GM12878 (cell line): ENCODE results near the gene CIB4. TPM values are rescaled to one million over a fixed set of nuclear protein-coding genes. Genes with fewer than 3 reads are reported as not detected.

Experiments
- ATAC-seq: fragments of 200-7000 bp; cut with Tn5 transposase; 3 replicates; pipeline ENCODE4 v1.9.1; 2020; ENCODE audit warnings: mild to moderate bottlenecking, moderate library complexity
- BruUV-seq: library from RNA; stranded (reverse); fragments of 400-500 nt; replicated peaks from 2 replicates; lab custom pipeline; 2021; lab: Mats Ljungman, UMichigan
- CTCF ChIA-PET: fragments of 300-600 bp; sonication (Branson Sonifier 250); formaldehyde crosslinking; extraction: SDS; loops from one replicate; lab custom pipeline; 2021; ENCODE audit warnings: inconsistent platforms; lab: Yijun Ruan, JAX
- POLR2A ChIA-PET: fragments of 350-600 bp; formaldehyde crosslinking; extraction: SDS; loops from one replicate; lab custom pipeline; 2021; ENCODE audit warnings: inconsistent platforms; lab: Charles Lee
- RAD21 ChIA-PET: fragments of 300-600 bp; sonication (Branson Sonifier 250); formaldehyde crosslinking; loops from one replicate; lab custom pipeline; 2023; ENCODE audit warnings: antibody characterized with exemption; ENCODE audit not compliant: unreplicated experiment; lab: Charles Lee
- SMC1A ChIA-PET: fragments of 300-600 bp; sonication (Branson Sonifier 250); formaldehyde crosslinking; loops from one replicate; lab custom pipeline; 2023; ENCODE audit not compliant: unreplicated experiment, uncharacterized antibody; lab: Charles Lee
- DNase-seq: peaks from one replicate; pipeline ENCODE4 v3.0.0-alpha.2; 2011; ENCODE audit warnings: low read depth, low spot score
- FAIRE-seq: peaks from 3 replicates; lab custom pipeline; 2011; peaks lifted over from hg19 to GRCh38; lab: Jason Lieb, UNC
- H2AFZ ChIP-seq: 2 replicates; pipeline ENCODE4 v1.6.0; 2011; ENCODE audit warnings: low read depth, low read length, control low read depth; ENCODE audit not compliant: control insufficient read depth
- H3K27ac ChIP-seq: 2 replicates; pipeline ENCODE4 v1.5.1; 2011; ENCODE audit warnings: control low read depth; ENCODE audit not compliant: control insufficient read depth, insufficient read depth
- H3K27me3 ChIP-seq, 2 experiments: replicated peaks in 1 of 2; 2 replicates each; pipeline versions ENCODE4 v1.6.0 to v1.6.1; 2011; ENCODE audit warnings: low read length in 1 of 2; ENCODE audit not compliant: control insufficient read depth in 2 of 2, insufficient read depth in 2 of 2
- H3K36me3 ChIP-seq, 2 experiments: 2 replicates each; pipeline ENCODE4 v1.5.1; 2011; ENCODE audit warnings: low read length in 1 of 2; ENCODE audit not compliant: control insufficient read depth in 2 of 2, insufficient read depth in 2 of 2
- H3K4me1 ChIP-seq: 2 replicates; pipeline ENCODE4 v1.6.1; 2011; ENCODE audit warnings: mild to moderate bottlenecking, low read length, moderate library complexity, mixed read lengths; ENCODE audit not compliant: control insufficient read depth, insufficient read depth
- H3K4me2 ChIP-seq: 2 replicates; pipeline ENCODE4 v1.6.0; 2011; ENCODE audit warnings: control low read depth; ENCODE audit not compliant: control insufficient read depth, insufficient read depth
- H3K4me3 ChIP-seq: fragments of 200-600 bp; sonication (generic); 2 replicates; pipeline ENCODE4 v1.5.1; 2016
- H3K79me2 ChIP-seq: 2 replicates; pipeline ENCODE4 v1.6.0; 2011; ENCODE audit warnings: low read length; ENCODE audit not compliant: control insufficient read depth, insufficient read depth
- H3K9ac ChIP-seq: 2 replicates; pipeline ENCODE4 v1.8.0; 2011; ENCODE audit warnings: low read length, control low read depth, mixed read lengths; ENCODE audit not compliant: control insufficient read depth, insufficient read depth
- H3K9me3 ChIP-seq: replicated peaks from 3 replicates; pipeline ENCODE4 v1.5.1; 2011; ENCODE audit warnings: mild to moderate bottlenecking, low read length; ENCODE audit not compliant: control insufficient read depth, insufficient read depth
- H4K20me1 ChIP-seq: 2 replicates; pipeline ENCODE4 v1.6.0; 2011; ENCODE audit not compliant: control insufficient read depth, insufficient read depth
- CEBPB ChIP-seq, 2 experiments: fragments of 150-350 bp in 1 of 2; IDR thresholded peaks; 2 replicates each; pipeline ENCODE4 v1.6.1; 2012 to 2014; ENCODE audit warnings: low read depth in 2 of 2, low read length in 2 of 2, borderline replicate concordance in 1 of 2, inconsistent platforms in 1 of 2
- HDAC6 ChIP-seq: fragments of 200-600 bp; sonication (generic); IDR thresholded peaks from one replicate; pipeline ENCODE4 v1.8.0; 2017; ENCODE audit warnings: antibody characterized with exemption; ENCODE audit not compliant: unreplicated experiment
- MTA3 ChIP-seq: IDR thresholded peaks from 2 replicates; pipeline ENCODE4 v1.6.1; 2012; ENCODE audit warnings: low read length, inconsistent platforms, borderline replicate concordance
- POLR2AphosphoS5 ChIP-seq: IDR thresholded peaks from 2 replicates; pipeline ENCODE4 v1.6.1; 2011; ENCODE audit warnings: mild to moderate bottlenecking, low read length, inconsistent platforms
- STAT1 ChIP-seq: fragments of 450-650 bp; conservative IDR thresholded peaks from 2 replicates; pipeline ENCODE4 v1.6.1; 2014; ENCODE audit warnings: antibody characterized with exemption, mild to moderate bottlenecking
- TAF1 ChIP-seq: IDR thresholded peaks from 2 replicates; pipeline ENCODE4 v1.6.1; 2011; ENCODE audit warnings: mild to moderate bottlenecking, low read depth, low read length, borderline replicate concordance
- TBL1XR1 ChIP-seq: IDR thresholded peaks from 2 replicates; pipeline ENCODE4 v1.6.1; 2012; ENCODE audit warnings: low read depth, low read length, improper control_type of control experiment
- YY1 ChIP-seq: IDR thresholded peaks from 2 replicates; pipeline ENCODE4 v1.6.1; 2011; ENCODE audit warnings: low read depth, mild to moderate bottlenecking, low read length
- WGBS: methylation state at CpG from one replicate; pipeline ENCODE4 v1.1.6; 2016; ENCODE audit warnings: low lambda C conversion rate; ENCODE audit not compliant: insufficient replicate concordance, insufficient coverage; ENCODE audit errors: missing lambda C conversion rate; 5-methylcytosine and 5-hydroxymethylcytosine counted together
- in situ Hi-C: fragments of 300-500 bp; cut with MboI; formaldehyde crosslinking; loops from 9 replicates; pipeline ENCODE4 v1.14.3; 2018; ENCODE audit warnings: mixed read lengths
- intact Hi-C: fragments of 100-400 bp; cut with micrococcal nuclease; formaldehyde crosslinking; loops from one replicate; pipeline ENCODE4 v1.14.2; 2022; ENCODE audit not compliant: unreplicated experiment
- polyA plus RNA-seq, 11 experiments: library from polyadenylated mRNA; depleted of rRNA in 4 of 11; unstranded in 6 of 11; stranded (reverse) in 5 of 11; fragments of >200 nt; fragmentation: Nextera tagmentation in 4 of 11; fragmentation: Illumina TruSeq in 1 of 11; extraction: Ambion mirVana in 4 of 11; extraction: Trizol in 1 of 11; gene quantifications; 1 replicate in 1 of 11; 2 replicates in 10 of 11; pipeline versions ENCODE4 v1.2.1 to v1.2.3, GENCODE V29; 2011 to 2016; ENCODE audit warnings: inconsistent platforms in 2 of 11, missing spikeins in 2 of 11, low read depth in 1 of 11
- total RNA-seq, 4 experiments: library from RNA; depleted of rRNA in 3 of 4; stranded (reverse); fragments of >200 nt in 3 of 4; fragmentation: Illumina TruSeq in 1 of 4; extraction: Trizol in 1 of 4; gene quantifications; 2 replicates each; pipeline versions ENCODE4 v1.2.1 to v1.2.3, GENCODE V29; 2013 to 2021
- TF ChIP-seq, protein P1 (sequence below): fragments of 450-650 bp; IDR thresholded peaks from 2 replicates; pipeline ENCODE4 v1.6.1; 2016; ENCODE audit warnings: mild to moderate bottlenecking
- TF ChIP-seq, protein P2 (sequence below): fragments of 450-650 bp; IDR thresholded peaks from 2 replicates; pipeline ENCODE4 v1.6.1; 2018; ENCODE audit warnings: mild to moderate bottlenecking, low read depth, moderate library complexity; ENCODE audit not compliant: partially characterized antibody
- TF ChIP-seq, protein P3 (sequence below): fragments of 450-650 bp; IDR thresholded peaks from 2 replicates; pipeline ENCODE4 v1.6.1; 2017; ENCODE audit warnings: borderline replicate concordance
- TF ChIP-seq, protein P4 (sequence below): fragments of 450-650 bp; IDR thresholded peaks from 2 replicates; pipeline ENCODE4 v1.6.1; 2017; ENCODE audit warnings: mild to moderate bottlenecking, moderate library complexity

CIB4 gene
- total and polyA plus RNA-seq, 10 of the 15 experiments (the other 5 are each of a cell fraction or from before 2014, with no cell fraction given): not detected

DNA sequence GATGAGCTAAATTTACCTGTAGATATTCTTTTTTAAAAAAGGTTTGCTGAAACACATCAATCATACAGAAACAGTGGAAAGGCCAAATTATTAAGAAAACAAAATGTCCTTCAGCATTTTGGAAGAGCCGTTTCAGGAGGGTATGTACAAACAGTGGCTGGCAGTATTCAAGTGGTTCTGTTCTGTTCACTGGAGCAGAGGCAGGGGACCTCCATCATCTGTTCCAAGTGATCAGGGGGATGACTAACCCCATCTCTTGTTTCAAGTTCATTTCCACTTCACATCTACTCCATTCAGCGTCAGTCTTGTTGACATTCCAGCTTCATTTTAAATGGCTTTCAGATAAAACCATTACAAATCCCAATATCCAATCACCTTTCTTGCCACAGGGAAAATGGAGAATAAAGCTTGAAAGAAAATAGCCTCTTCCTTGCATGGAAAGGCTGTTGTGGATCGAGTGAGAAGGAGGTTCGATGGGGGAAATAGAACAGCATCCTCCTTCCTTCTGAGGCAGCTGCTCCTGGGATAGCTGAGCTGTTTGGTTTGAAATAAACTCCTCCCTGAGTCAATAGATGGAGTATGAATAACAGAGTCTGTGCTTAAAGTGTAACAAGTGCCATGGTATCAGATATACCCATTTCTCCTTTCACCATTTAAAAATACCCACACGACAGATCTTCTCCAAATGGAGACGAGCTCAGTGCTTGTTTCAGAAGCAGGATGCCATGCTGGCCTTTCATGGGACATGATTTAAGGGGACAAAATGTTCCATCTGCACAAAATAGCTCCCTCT, 99.6 kb downstream of the CIB4 start:
- CTCF ChIA-PET: interaction anchor here (1.3 kb wide), 1 partner anchor 36 kb away, joined by 5 read pairs; no protein-coding TSS in a partner anchor

More for the DNA sequence above, 99.6 kb downstream of the CIB4 start:
- DNase-seq: no peak
- Histone ChIP-seq H2AFZ (no peak overlapping the region), H4K20me1 (no peaks in the 10 kb centered on the region), H3K4me1 (no peaks in the 10 kb centered on the region), H3K79me2 (no peaks in the 10 kb centered on the region), H3K27ac (no peak overlapping the region), H3K4me3 (no peak overlapping the region), H3K9me3 (no peaks in the 10 kb centered on the region), H3K4me2 (no peak overlapping the region), H3K27me3 (peaks cover 0 to 5% of the 10 kb centered on the region in 2 experiments; a peak in 3 of 4 replicates), H3K36me3 (no peaks in the 10 kb centered on the region), H3K9ac (no peak overlapping the region)
- ChIA-PET SMC1A (interaction anchor here (0.6 to 1.2 kb wide), 4 partner anchors 11 to 271 kb away, joined by 3 read pairs; no protein-coding TSS in a partner anchor), POLR2A (interaction anchor here (0.6 kb wide), 1 partner anchor 289 kb away, joined by 3 read pairs; no protein-coding TSS in a partner anchor), RAD21 (interaction anchor here (1.5 kb wide), 1 partner anchor 37 kb away, joined by 3 read pairs; no protein-coding TSS in a partner anchor)
- 27% methylated on average over 6 of the region's 6 CpGs for WGBS
- intact Hi-C loops: no loop called here
- FAIRE-seq: no peak
- in situ Hi-C loops: no loop called here
- BruUV-seq: no TSS peak
- ATAC-seq: no peak
- TF ChIP-seq TBL1XR1 (no peak), TAF1 (no peak), CEBPB (IDR thresholded peaks at IDR 0.05; ENCODE audit: borderline replicate concordance in 1 of 2, low read depth in 2 of 2, low read length in 2 of 2) (no peak), MTA3 (no peak), POLR2AphosphoS5 (no peak), YY1 (no peak), HDAC6 (no peak), STAT1 (no peak)
- TF ChIP-seq, protein P1, sequence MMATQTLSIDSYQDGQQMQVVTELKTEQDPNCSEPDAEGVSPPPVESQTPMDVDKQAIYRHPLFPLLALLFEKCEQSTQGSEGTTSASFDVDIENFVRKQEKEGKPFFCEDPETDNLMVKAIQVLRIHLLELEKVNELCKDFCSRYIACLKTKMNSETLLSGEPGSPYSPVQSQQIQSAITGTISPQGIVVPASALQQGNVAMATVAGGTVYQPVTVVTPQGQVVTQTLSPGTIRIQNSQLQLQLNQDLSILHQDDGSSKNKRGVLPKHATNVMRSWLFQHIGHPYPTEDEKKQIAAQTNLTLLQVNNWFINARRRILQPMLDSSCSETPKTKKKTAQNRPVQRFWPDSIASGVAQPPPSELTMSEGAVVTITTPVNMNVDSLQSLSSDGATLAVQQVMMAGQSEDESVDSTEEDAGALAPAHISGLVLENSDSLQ: no peak
- TF ChIP-seq, protein P2, sequence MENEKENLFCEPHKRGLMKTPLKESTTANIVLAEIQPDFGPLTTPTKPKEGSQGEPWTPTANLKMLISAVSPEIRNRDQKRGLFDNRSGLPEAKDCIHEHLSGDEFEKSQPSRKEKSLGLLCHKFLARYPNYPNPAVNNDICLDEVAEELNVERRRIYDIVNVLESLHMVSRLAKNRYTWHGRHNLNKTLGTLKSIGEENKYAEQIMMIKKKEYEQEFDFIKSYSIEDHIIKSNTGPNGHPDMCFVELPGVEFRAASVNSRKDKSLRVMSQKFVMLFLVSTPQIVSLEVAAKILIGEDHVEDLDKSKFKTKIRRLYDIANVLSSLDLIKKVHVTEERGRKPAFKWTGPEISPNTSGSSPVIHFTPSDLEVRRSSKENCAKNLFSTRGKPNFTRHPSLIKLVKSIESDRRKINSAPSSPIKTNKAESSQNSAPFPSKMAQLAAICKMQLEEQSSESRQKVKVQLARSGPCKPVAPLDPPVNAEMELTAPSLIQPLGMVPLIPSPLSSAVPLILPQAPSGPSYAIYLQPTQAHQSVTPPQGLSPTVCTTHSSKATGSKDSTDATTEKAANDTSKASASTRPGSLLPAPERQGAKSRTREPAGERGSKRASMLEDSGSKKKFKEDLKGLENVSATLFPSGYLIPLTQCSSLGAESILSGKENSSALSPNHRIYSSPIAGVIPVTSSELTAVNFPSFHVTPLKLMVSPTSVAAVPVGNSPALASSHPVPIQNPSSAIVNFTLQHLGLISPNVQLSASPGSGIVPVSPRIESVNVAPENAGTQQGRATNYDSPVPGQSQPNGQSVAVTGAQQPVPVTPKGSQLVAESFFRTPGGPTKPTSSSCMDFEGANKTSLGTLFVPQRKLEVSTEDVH: no peak
- TF ChIP-seq, protein P3, sequence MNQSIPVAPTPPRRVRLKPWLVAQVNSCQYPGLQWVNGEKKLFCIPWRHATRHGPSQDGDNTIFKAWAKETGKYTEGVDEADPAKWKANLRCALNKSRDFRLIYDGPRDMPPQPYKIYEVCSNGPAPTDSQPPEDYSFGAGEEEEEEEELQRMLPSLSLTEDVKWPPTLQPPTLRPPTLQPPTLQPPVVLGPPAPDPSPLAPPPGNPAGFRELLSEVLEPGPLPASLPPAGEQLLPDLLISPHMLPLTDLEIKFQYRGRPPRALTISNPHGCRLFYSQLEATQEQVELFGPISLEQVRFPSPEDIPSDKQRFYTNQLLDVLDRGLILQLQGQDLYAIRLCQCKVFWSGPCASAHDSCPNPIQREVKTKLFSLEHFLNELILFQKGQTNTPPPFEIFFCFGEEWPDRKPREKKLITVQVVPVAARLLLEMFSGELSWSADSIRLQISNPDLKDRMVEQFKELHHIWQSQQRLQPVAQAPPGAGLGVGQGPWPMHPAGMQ: no peak
- TF ChIP-seq, protein P4, sequence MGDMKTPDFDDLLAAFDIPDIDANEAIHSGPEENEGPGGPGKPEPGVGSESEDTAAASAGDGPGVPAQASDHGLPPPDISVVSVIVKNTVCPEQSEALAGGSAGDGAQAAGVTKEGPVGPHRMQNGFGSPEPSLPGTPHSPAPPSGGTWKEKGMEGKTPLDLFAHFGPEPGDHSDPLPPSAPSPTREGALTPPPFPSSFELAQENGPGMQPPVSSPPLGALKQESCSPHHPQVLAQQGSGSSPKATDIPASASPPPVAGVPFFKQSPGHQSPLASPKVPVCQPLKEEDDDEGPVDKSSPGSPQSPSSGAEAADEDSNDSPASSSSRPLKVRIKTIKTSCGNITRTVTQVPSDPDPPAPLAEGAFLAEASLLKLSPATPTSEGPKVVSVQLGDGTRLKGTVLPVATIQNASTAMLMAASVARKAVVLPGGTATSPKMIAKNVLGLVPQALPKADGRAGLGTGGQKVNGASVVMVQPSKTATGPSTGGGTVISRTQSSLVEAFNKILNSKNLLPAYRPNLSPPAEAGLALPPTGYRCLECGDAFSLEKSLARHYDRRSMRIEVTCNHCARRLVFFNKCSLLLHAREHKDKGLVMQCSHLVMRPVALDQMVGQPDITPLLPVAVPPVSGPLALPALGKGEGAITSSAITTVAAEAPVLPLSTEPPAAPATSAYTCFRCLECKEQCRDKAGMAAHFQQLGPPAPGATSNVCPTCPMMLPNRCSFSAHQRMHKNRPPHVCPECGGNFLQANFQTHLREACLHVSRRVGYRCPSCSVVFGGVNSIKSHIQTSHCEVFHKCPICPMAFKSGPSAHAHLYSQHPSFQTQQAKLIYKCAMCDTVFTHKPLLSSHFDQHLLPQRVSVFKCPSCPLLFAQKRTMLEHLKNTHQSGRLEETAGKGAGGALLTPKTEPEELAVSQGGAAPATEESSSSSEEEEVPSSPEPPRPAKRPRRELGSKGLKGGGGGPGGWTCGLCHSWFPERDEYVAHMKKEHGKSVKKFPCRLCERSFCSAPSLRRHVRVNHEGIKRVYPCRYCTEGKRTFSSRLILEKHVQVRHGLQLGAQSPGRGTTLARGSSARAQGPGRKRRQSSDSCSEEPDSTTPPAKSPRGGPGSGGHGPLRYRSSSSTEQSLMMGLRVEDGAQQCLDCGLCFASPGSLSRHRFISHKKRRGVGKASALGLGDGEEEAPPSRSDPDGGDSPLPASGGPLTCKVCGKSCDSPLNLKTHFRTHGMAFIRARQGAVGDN: no peak
